PC-9 (cell line): ENCODE results near the gene CCDC134. TPM values are rescaled to one million over a fixed set of nuclear protein-coding genes. Genes with fewer than 3 reads are reported as not detected.

ENCODE experiments used
- BruUV-seq: library from RNA; stranded (reverse); fragments of 400-500 nt; replicated peaks from 2 replicates; lab custom pipeline; 2021; lab: Mats Ljungman, UMichigan
- CTCF ChIA-PET: fragments of 300-600 bp; sonication (Branson Sonifier 250); formaldehyde crosslinking; loops from one replicate; lab custom pipeline; 2022; ENCODE audit warnings: antibody characterized with exemption; lab: Charles Lee
- POLR2A ChIA-PET: fragments of 300-600 bp; sonication (Branson Sonifier 250); formaldehyde crosslinking; loops from one replicate; lab custom pipeline; 2022; ENCODE audit warnings: antibody characterized with exemption; ENCODE audit not compliant: unreplicated experiment; lab: Charles Lee
- DNase-seq, 2 experiments: peaks; one replicate each; pipeline versions ENCODE4 v3.0.0 to v3.0.0-alpha.2; 2015 to 2022; ENCODE audit warnings: mixed read lengths in 1 of 2
- H2AFZ ChIP-seq: fragments of 200-600 bp; sonication (generic); 2 replicates; pipeline ENCODE4 v1.8.1; 2017; ENCODE audit warnings: antibody characterized with exemption
- H3F3A ChIP-seq: fragments of 200-600 bp; sonication (generic); 2 replicates; pipeline ENCODE4 v1.8.1; 2017; ENCODE audit warnings: antibody characterized with exemption, mild to moderate bottlenecking, low read depth; ENCODE audit not compliant: insufficient read depth
- H3K27ac ChIP-seq: fragments of 200-600 bp; sonication (generic); 2 replicates; pipeline ENCODE4 v1.6.1; 2016; ENCODE audit warnings: mixed run types
- H3K27me3 ChIP-seq: fragments of 200-600 bp; sonication (generic); 2 replicates; pipeline ENCODE4 v1.6.1; 2016; ENCODE audit warnings: low read depth, mixed run types; ENCODE audit not compliant: insufficient read depth
- H3K36me3 ChIP-seq: fragments of 200-600 bp; sonication (generic); 2 replicates; pipeline ENCODE4 v1.6.1; 2016; ENCODE audit warnings: low read depth, mixed run types
- H3K4me1 ChIP-seq: fragments of 200-600 bp; sonication (generic); replicated peaks from 2 replicates; pipeline ENCODE4 v1.6.1; 2016; ENCODE audit warnings: mixed run types; ENCODE audit not compliant: insufficient read depth
- H3K4me2 ChIP-seq: fragments of 200-600 bp; sonication (generic); 2 replicates; pipeline ENCODE4 v1.6.1; 2017; ENCODE audit warnings: mixed run types
- H3K4me3 ChIP-seq: fragments of 200-600 bp; sonication (generic); 2 replicates; pipeline ENCODE4 v1.6.1; 2016; ENCODE audit warnings: mixed run types
- H3K79me2 ChIP-seq: fragments of 200-600 bp; sonication (generic); 2 replicates; pipeline ENCODE4 v1.6.1; 2017; ENCODE audit warnings: low read depth, mixed run types
- H3K9me2 ChIP-seq: fragments of 200-600 bp; sonication (generic); 2 replicates; pipeline ENCODE4 v1.8.1; 2017; ENCODE audit warnings: mild to moderate bottlenecking; ENCODE audit not compliant: insufficient read depth
- H3K9me3 ChIP-seq: fragments of 200-600 bp; sonication (generic); 2 replicates; pipeline ENCODE4 v1.8.1; 2016; ENCODE audit warnings: low read depth; ENCODE audit not compliant: insufficient read depth
- H4K20me1 ChIP-seq: fragments of 200-600 bp; sonication (generic); 2 replicates; pipeline ENCODE4 v1.8.1; 2017; ENCODE audit not compliant: insufficient read depth
- CTCF ChIP-seq: fragments of 200-600 bp; sonication (generic); conservative IDR thresholded peaks from 2 replicates; pipeline ENCODE4 v1.6.1; 2017; ENCODE audit warnings: mixed run types, antibody characterized with exemption, mild to moderate bottlenecking, moderate library complexity
- EZH2 ChIP-seq: fragments of 200-600 bp; sonication (generic); IDR thresholded peaks from 2 replicates; pipeline ENCODE4 v1.8.0; 2017; ENCODE audit warnings: antibody characterized with exemption, low read depth
- intact Hi-C: fragments of 100-400 bp; cut with micrococcal nuclease; formaldehyde crosslinking; loops from one replicate; pipeline ENCODE4 v1.10.0; 2022; ENCODE audit not compliant: unreplicated experiment
- total RNA-seq: library from RNA; stranded (reverse); gene quantifications from 2 replicates; pipeline ENCODE4 v1.2.3, GENCODE V29; 2021

The CCDC134 gene
- total RNA-seq, 1 experiment from 2014 or later, result 29.0 TPM

GRCh38 chr22:41781507-41781906 lies 19.0 kb upstream of the CCDC134 start:
- no peaks in the 10 kb centered on the region for H3K9me2 ChIP-seq
- TF ChIP-seq EZH2, result no peak
- no peak for TF ChIP-seq CTCF
- H3K27ac ChIP-seq, result no peak overlapping the region
- H4K20me1 ChIP-seq, result no peaks in the 10 kb centered on the region
- BruUV-seq, result no TSS peak
- no peak overlapping the region for H2AFZ ChIP-seq
- no peaks in the 10 kb centered on the region for H3K79me2 ChIP-seq
- POLR2A ChIA-PET, result interaction anchor here (0.6 kb wide), 1 partner anchor 76 kb away, joined by 21 read pairs; no protein-coding TSS in a partner anchor
- intact Hi-C loops, result no loop called here
- H3K4me2 ChIP-seq, result no peak overlapping the region
- H3K36me3 ChIP-seq, result no peaks in the 10 kb centered on the region
- no peaks in the 10 kb centered on the region for H3F3A ChIP-seq
- CTCF ChIA-PET, result no interaction called here
- DNase-seq, result no peak
- H3K9me3 ChIP-seq, result no peaks in the 10 kb centered on the region
- H3K4me1 ChIP-seq, result peaks cover under 1% of the 10 kb centered on the region; the same call in 1 of the 2 replicates
- no peaks in the 10 kb centered on the region for H3K27me3 ChIP-seq
- no peak overlapping the region for H3K4me3 ChIP-seq

GRCh38 chr22:41782316-41782715 lies 18.2 kb upstream of the CCDC134 start:
- H3F3A ChIP-seq, result no peaks in the 10 kb centered on the region
- H3K4me2 ChIP-seq, result no peak overlapping the region
- no peaks in the 10 kb centered on the region for H3K36me3 ChIP-seq
- CTCF ChIA-PET, result no interaction called here
- no peaks in the 10 kb centered on the region for H3K79me2 ChIP-seq
- no peak for TF ChIP-seq EZH2
- no peak for TF ChIP-seq CTCF
- no peaks in the 10 kb centered on the region for H3K9me2 ChIP-seq
- H2AFZ ChIP-seq, result no peak overlapping the region
- H3K4me1 ChIP-seq, result no peaks in the 10 kb centered on the region
- no peak overlapping the region for H3K27ac ChIP-seq
- DNase-seq, result no peak
- no peak overlapping the region for H3K4me3 ChIP-seq
- H4K20me1 ChIP-seq, result no peaks in the 10 kb centered on the region
- intact Hi-C loops, result no loop called here
- no peaks in the 10 kb centered on the region for H3K9me3 ChIP-seq
- no peaks in the 10 kb centered on the region for H3K27me3 ChIP-seq
- no TSS peak for BruUV-seq
- POLR2A ChIA-PET, result no interaction called here

- intact Hi-C loops, result no loop called here
- no peaks in the 10 kb centered on the region for H4K20me1 ChIP-seq
- H3K36me3 ChIP-seq, result no peaks in the 10 kb centered on the region
- DNase-seq, result no peak
- ChIA-PET POLR2A (no interaction called here), CTCF (no interaction called here)
- no peak for TF ChIP-seq EZH2
- no peak for TF ChIP-seq CTCF
- no peak overlapping the region for H3K4me3 ChIP-seq
- no TSS peak for BruUV-seq
- H3K27me3 ChIP-seq, result no peaks in the 10 kb centered on the region
- no peaks in the 10 kb centered on the region for H3K9me2 ChIP-seq
- H3K4me2 ChIP-seq, result no peak overlapping the region
- no peaks in the 10 kb centered on the region for H3K4me1 ChIP-seq
- no peaks in the 10 kb centered on the region for H3K9me3 ChIP-seq
- H3K79me2 ChIP-seq, result no peaks in the 10 kb centered on the region
- no peaks in the 10 kb centered on the region for H3F3A ChIP-seq
- H3K27ac ChIP-seq, result no peak overlapping the region
- H2AFZ ChIP-seq, result no peak overlapping the region
Measured at GRCh38 chr22:41782751-41783150, 17.7 kb upstream of the CCDC134 start.
